Caco-2 (cell line): ENCODE results near the gene PAK5. TPM values are rescaled to one million over a fixed set of nuclear protein-coding genes. Genes with fewer than 3 reads are reported as not detected.
"Not testable (repeated sequence)": the region's sequence is repeated elsewhere in the genome, so short reads cannot be mapped to it uniquely, and the experiment has no call there.

ENCODE experiments used
- BruUV-seq: library from RNA; stranded (reverse); fragments of 400-500 nt; replicated peaks from 2 replicates; lab custom pipeline; 2021; lab: Mats Ljungman, UMichigan
- CTCF ChIA-PET: fragments of 300-600 bp; sonication (Branson Sonifier 250); formaldehyde crosslinking; loops from one replicate; lab custom pipeline; 2022; ENCODE audit warnings: antibody characterized with exemption; lab: Charles Lee
- POLR2A ChIA-PET: fragments of 300-600 bp; sonication (Branson Sonifier 250); formaldehyde crosslinking; loops from one replicate; lab custom pipeline; 2022; ENCODE audit warnings: antibody characterized with exemption; lab: Charles Lee
- DNase-seq, 2 experiments: peaks; one replicate each; pipeline versions ENCODE4 v3.0.0 to v3.0.0-alpha.2; 2020 to 2022
- H3K27me3 ChIP-seq: replicated peaks from 2 replicates; pipeline ENCODE4 v1.6.0; 2011; ENCODE audit warnings: low read length; ENCODE audit not compliant: control insufficient read depth, insufficient read depth
- H3K36me3 ChIP-seq: 2 replicates; pipeline ENCODE4 v1.5.1; 2011; ENCODE audit warnings: low read length; ENCODE audit not compliant: control insufficient read depth, insufficient read depth
- H3K4me1 ChIP-seq: fragments of 250-450 bp; sonication (Bioruptor Pico); 2 replicates; pipeline ENCODE4 v1.5.1; 2020; ENCODE audit warnings: mild to moderate bottlenecking
- H3K4me3 ChIP-seq: 2 replicates; pipeline ENCODE4 v1.5.1; 2011; ENCODE audit warnings: low read depth, mild to moderate bottlenecking, control low read depth, low read length
- H3K9me3 ChIP-seq: fragments of 250-450 bp; sonication (Bioruptor Pico); 2 replicates; pipeline ENCODE4 v1.5.1; 2020; ENCODE audit warnings: mild to moderate bottlenecking, moderate library complexity
- H3K27ac Mint-ChIP-seq: one replicate; pipeline ENCODE4 v1.8.0; 2022; ENCODE audit warnings: mixed read lengths; ENCODE audit not compliant: unreplicated experiment
- H3K27me3 Mint-ChIP-seq: one replicate; pipeline ENCODE4 v1.8.0; 2022; ENCODE audit warnings: mixed read lengths; ENCODE audit not compliant: insufficient read depth, unreplicated experiment
- H3K36me3 Mint-ChIP-seq: one replicate; pipeline ENCODE4 v1.8.0; 2022; ENCODE audit warnings: mild to moderate bottlenecking, mixed read lengths; ENCODE audit not compliant: insufficient read depth, unreplicated experiment
- H3K4me1 Mint-ChIP-seq: one replicate; pipeline ENCODE4 v1.8.0; 2022; ENCODE audit warnings: low read depth, mixed read lengths; ENCODE audit not compliant: unreplicated experiment
- H3K4me3 Mint-ChIP-seq: one replicate; pipeline ENCODE4 v1.8.0; 2022; ENCODE audit warnings: mild to moderate bottlenecking, moderate library complexity, mixed read lengths; ENCODE audit not compliant: unreplicated experiment
- H3K9me3 Mint-ChIP-seq: one replicate; pipeline ENCODE4 v1.8.0; 2022; ENCODE audit warnings: mixed read lengths; ENCODE audit not compliant: unreplicated experiment
- CTCF ChIP-seq, 2 experiments: fragments of 200-600 bp in 1 of 2; IDR thresholded peaks; 1 replicate in 1 of 2; 2 replicates in 1 of 2; pipeline versions ENCODE4 v1.5.1 to v1.8.0; 2011 to 2022; ENCODE audit warnings: antibody characterized with exemption in 1 of 2, control low read depth in 1 of 2, inconsistent platforms in 1 of 2, low read depth in 1 of 2, low read length in 1 of 2, mild to moderate bottlenecking in 1 of 2, moderate library complexity in 1 of 2; ENCODE audit not compliant: insufficient read depth in 1 of 2, severe bottlenecking in 1 of 2, unreplicated experiment in 1 of 2
- intact Hi-C: fragments of 100-400 bp; cut with micrococcal nuclease; formaldehyde crosslinking; loops from one replicate; pipeline ENCODE4 v1.10.0; 2022; ENCODE audit not compliant: unreplicated experiment
- total RNA-seq: library from RNA; stranded (reverse); gene quantifications from 2 replicates; pipeline ENCODE4 v1.2.3, GENCODE V29; 2022

Gene PAK5
- total RNA-seq, 1 experiment from 2014 or later: not detected

DNA sequence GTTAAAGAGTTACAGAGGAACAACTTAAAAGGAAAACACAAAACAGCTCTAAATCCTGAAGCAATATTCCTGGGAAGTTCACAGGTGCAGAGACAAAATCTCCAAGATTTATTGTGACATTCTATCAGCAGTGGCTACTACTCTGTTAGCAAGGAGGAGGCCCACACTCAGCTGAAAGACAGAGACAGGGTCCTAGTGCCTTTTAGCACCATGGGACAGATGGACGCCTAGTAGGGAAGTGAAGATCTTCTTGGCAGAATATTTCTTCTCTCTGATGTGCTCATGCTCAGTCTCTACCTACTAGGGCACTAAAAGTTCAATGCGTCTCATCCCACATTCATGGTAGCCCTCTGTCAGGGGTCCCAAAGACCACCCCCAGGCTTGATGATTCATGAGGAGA, 191.1 kb downstream of the PAK5 start:
- POLR2A ChIA-PET: no interaction called here
- Histone ChIP-seq H3K36me3 (no peaks in the 10 kb centered on the region), H3K9me3 (no peaks in the 10 kb centered on the region), H3K4me3 (no peak overlapping the region), H3K4me1 (no peaks in the 10 kb centered on the region), H3K27me3 (no peaks in the 10 kb centered on the region)
- no TSS peak for BruUV-seq
- no peaks in the 10 kb centered on the region for H3K4me1 Mint-ChIP-seq
- no peak for TF ChIP-seq CTCF (IDR thresholded peaks at IDR 0.05; ENCODE audit: insufficient read depth in 1 of 2, low read depth in 1 of 2, low read length in 1 of 2, severe bottlenecking in 1 of 2, unreplicated experiment in 1 of 2)
- DNase-seq: no peak
- intact Hi-C loops: no loop called here
- no peaks in the 10 kb centered on the region for H3K9me3 Mint-ChIP-seq
- H3K27ac Mint-ChIP-seq: no peak overlapping the region
- no peaks in the 10 kb centered on the region for H3K36me3 Mint-ChIP-seq
- peaks cover 4% of the 10 kb centered on the region for H3K27me3 Mint-ChIP-seq
- CTCF ChIA-PET: no interaction called here
- H3K4me3 Mint-ChIP-seq: no peak overlapping the region

GRCh38 chr20:9646375-9646774, 192.5 kb downstream of the PAK5 start:
- no peak overlapping the region for H3K27ac Mint-ChIP-seq
- no peaks in the 10 kb centered on the region for H3K9me3 Mint-ChIP-seq
- ChIA-PET POLR2A (no interaction called here), CTCF (no interaction called here)
- H3K9me3 ChIP-seq: no peaks in the 10 kb centered on the region
- H3K4me1 Mint-ChIP-seq: no peaks in the 10 kb centered on the region
- peaks cover 4% of the 10 kb centered on the region for H3K27me3 Mint-ChIP-seq
- intact Hi-C loops: no loop called here
- no peaks in the 10 kb centered on the region for H3K4me1 ChIP-seq
- no peaks in the 10 kb centered on the region for H3K27me3 ChIP-seq
- DNase-seq: no peak
- no peaks in the 10 kb centered on the region for H3K36me3 Mint-ChIP-seq
- H3K4me3 Mint-ChIP-seq: no peak overlapping the region
- no peak overlapping the region for H3K4me3 ChIP-seq
- BruUV-seq: no TSS peak
- no peaks in the 10 kb centered on the region for H3K36me3 ChIP-seq
- TF ChIP-seq CTCF (IDR thresholded peaks at IDR 0.05; ENCODE audit: insufficient read depth in 1 of 2, low read depth in 1 of 2, low read length in 1 of 2, severe bottlenecking in 1 of 2, unreplicated experiment in 1 of 2): no peak

DNA sequence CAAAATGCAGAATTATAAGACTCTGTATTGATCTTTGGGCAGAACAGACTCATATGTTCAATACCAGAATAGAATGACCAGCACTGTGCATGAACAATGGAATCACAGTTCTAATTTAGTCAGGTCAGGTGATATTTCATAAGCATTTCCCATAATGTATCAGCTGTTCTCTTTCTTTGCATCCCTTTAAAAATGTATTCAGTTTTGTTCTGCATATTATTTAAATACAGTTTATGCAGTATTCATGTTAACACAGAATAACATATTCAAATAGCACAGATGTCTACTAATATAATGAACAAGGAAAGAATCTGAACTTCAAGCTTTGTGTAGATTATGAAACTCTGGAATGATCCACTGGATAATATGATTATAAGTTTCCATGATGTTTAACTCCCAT, 196.0 kb downstream of the PAK5 start:
- CTCF ChIA-PET: no interaction called here
- Mint-ChIP-seq H3K4me3 (no peak overlapping the region), H3K9me3 (no peaks in the 10 kb centered on the region), H3K36me3 (no peaks in the 10 kb centered on the region), H3K27ac (no peak overlapping the region), H3K27me3 (peaks cover 4% of the 10 kb centered on the region), H3K4me1 (no peaks in the 10 kb centered on the region)
- POLR2A ChIA-PET: no interaction called here
- Histone ChIP-seq H3K4me3 (no peak overlapping the region), H3K4me1 (no peaks in the 10 kb centered on the region), H3K36me3 (no peaks in the 10 kb centered on the region), H3K9me3 (no peaks in the 10 kb centered on the region), H3K27me3 (no peaks in the 10 kb centered on the region)
- no peak for DNase-seq
- TF ChIP-seq CTCF (IDR thresholded peaks at IDR 0.05; ENCODE audit: insufficient read depth in 1 of 2, low read depth in 1 of 2, low read length in 1 of 2, severe bottlenecking in 1 of 2, unreplicated experiment in 1 of 2): no peak
- intact Hi-C loops: no loop called here
- BruUV-seq: no TSS peak

GRCh38 chr20:9641499-9642000, 197.3 kb downstream of the PAK5 start:
- POLR2A ChIA-PET, H3K4me3 ChIP-seq, H3K27me3 Mint-ChIP-seq, DNase-seq, H3K4me3 Mint-ChIP-seq, H3K36me3 ChIP-seq, BruUV-seq, H3K27ac Mint-ChIP-seq, H3K27me3 ChIP-seq, H3K36me3 Mint-ChIP-seq, H3K9me3 Mint-ChIP-seq, H3K4me1 ChIP-seq, intact Hi-C loops, CTCF ChIA-PET, H3K9me3 ChIP-seq, H3K4me1 Mint-ChIP-seq: not testable (repeated sequence)
